GM21529 (cell line): ENCODE data around the gene VPS45.

Source experiments
- ATAC-seq: cut with Tn5 transposase; IDR thresholded peaks from one replicate; pipeline ENCODE4 v1.9.1; 2021; ENCODE audit not compliant: unreplicated experiment

VPS45 gene

DNA sequence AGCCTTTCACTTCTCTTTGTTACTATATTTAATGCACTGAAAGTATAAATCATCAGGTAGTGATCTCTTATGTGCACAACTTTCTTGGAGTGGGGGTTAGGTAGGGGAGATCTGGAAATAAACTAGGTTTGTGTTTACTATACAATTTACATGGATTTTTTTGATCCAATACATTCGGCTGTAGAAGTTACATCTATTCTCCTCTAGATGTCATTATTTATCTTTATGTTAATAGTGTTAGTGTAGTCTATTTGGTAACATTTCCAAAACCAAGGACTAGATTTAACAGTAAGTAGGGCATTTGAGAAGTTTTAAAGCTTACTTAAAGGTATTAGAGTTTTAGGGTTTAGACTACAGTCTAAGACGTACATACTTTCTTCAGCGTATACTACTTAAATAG, 5.4 kb downstream of the VPS45 start:
- ATAC-seq: no peak

GRCh38 chr1:150073516-150073915, 5.9 kb downstream of the VPS45 start:
- ATAC-seq: no peak

GRCh38 chr1:150076066-150076465, 8.5 kb downstream of the VPS45 start:
- ATAC-seq: no peak

GRCh38 chr1:150076985-150077384, 9.4 kb downstream of the VPS45 start:
- no peak for ATAC-seq

GRCh38 chr1:150080784-150081183, 13.2 kb downstream of the VPS45 start:
- no peak for ATAC-seq

DNA sequence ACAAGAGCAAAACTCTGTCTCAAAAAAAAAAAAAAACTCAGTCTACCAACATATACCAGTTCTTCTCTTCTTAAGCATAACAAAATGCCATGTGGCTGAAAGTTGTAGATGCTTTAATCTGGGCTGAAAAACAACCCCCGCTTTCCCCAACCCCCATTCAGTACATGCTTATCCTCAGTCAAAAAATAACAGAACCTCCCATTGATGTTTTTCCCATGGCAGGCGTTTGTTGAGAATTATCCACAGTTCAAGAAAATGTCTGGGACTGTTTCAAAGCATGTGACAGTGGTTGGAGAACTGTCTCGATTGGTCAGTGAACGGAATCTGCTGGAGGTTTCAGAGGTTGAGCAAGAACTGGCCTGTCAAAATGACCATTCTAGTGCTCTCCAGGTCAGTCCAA, 14.9 kb downstream of the VPS45 start:
- no peak for ATAC-seq

DNA sequence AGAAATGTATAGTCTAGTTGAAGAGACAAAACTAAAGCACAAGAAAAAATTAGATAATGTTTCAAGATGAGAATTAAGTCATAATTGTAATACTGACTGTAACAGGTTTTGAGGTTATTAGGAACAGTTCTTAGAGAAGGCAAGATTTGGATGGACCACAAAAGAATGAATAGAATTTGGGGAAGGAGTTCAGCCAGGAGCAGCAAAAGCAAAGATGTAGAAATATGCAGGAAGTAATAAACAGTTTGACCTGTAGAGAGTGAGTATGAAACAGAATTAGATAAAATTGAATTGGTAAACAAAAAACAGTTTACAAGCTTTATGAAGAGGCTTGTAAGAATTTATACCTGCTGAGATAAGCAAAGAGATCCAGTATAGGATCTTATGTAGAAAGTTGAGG, 16.3 kb downstream of the VPS45 start:
- ATAC-seq: no peak

DNA sequence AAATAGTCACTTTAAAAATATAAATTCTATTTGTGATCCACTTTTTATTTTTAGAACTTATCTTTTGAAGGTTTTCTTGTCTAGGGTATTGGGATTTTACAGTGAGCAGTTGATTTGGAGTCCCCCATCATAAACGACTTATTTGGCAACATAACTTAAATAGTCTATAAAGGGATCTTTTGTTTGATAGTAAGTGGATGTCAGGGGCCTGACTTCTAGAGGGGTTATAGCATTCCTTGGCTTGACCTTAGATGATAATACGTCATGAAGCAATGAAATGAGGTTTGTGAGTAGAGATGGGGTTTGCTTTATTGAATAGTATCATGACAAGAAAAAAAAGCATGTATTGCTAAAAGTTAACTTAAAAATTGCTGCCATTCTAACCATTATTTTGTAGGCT, 17.8 kb downstream of the VPS45 start:
- no peak for ATAC-seq

GRCh38 chr1:150087415-150087814, 19.8 kb downstream of the VPS45 start:
- ATAC-seq: no peak

DNA sequence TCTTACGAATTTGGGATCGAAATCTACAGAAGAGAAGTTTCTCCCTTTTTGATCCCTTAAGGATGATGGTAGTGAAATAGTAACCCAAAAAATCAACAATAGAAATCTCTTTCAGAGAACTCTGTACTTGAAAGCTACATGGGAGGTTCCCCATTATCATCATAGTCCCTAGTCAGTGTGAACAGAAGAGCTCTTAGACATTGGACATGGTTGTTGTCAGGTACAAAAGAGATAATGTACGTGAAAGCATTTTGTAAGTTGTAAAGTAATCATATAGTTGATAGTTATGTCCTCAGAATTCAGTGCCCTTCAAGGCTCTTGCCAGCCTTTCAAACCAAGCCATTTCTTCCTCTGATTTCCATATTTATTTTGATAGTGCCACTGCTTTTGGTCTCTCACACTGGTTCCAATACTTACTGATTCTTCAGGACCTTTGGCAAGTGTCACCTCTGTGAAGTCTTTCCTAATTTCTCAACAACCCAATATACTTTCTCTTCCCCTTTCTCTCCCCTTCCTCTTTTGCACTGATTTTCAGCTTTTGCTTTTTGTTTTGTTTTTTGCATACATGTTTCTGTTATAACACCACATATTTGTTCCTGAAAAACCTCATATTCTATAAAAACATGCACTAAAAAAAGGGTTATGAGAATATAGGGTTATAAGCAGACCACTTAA, 22.4 kb downstream of the VPS45 start:
- no peak for ATAC-seq

DNA sequence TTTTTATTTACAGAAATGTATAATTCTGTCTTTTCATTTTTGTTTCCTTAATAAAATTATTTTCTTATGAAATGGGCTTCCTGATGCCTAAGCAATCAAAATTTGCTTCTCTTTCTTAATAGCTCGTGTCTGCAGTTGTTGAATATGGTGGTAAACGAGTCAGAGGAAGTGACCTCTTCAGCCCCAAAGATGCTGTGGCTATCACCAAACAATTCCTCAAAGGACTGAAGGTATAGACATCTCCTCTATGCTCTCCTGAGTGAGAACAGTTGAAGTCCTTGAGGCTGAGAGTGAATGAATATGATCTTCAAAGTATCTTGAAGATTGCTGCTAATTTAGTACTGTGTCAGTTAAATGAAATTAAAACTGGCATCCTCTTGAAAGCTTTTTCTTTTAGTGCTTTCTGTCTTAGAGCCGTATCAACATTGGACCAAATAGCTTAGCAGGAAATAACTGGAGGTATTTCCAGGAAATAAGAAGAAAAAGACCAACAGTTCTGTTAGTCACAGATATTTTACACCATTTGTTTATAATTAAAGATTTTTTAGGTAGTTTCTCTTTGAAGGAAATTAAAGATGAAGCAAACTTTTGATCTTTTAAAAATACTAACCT, 24.7 kb downstream of the VPS45 start:
- ATAC-seq: no peak

DNA sequence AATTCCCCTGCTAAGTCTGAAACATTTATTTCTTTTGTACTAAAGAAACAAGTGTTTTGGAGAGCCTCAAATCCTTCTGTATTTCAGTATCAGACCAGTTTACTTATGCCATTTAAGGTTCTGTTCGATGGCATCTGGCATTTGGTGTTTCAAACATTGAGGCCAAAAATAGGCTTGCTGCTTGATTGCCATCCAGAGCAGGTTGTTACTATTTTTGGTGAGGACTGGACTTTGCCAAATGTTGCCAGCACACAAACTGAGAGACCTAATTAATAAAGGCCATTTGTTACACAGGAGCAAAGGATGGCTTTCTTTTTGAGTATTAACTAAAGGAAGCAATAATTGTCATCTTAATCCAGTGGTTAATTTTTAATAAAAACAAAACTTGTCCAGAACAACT, 26.2 kb downstream of the VPS45 start:
- no peak for ATAC-seq

GRCh38 chr1:150094734-150095265, 27.2 kb downstream of the VPS45 start:
- no peak for ATAC-seq

- no peak for ATAC-seq
These were observed 35.4 kb downstream of the VPS45 start for GRCh38 chr1:150102986-150103385.

GRCh38 chr1:150106341-150106740, 38.8 kb downstream of the VPS45 start:
- no peak for ATAC-seq

DNA sequence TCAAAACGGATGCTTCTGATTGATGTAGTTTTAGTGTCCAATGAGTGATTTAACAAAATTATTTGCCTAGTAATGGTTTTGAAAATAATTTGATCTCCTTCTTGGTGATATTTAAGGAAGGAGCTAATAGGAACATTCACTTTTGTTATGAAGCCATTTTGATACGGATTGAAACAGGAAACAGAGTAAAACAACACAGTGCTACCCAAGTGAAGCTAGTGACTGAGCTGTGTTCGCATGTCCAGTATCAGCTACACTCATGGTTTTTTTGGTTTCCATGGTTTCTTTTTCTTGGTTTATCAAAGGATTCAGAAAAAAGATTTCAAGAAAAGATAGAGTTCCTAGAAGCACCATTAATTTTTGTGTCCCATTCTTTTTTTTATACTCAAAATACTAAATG, 42.0 kb downstream of the VPS45 start:
- ATAC-seq: no peak

DNA sequence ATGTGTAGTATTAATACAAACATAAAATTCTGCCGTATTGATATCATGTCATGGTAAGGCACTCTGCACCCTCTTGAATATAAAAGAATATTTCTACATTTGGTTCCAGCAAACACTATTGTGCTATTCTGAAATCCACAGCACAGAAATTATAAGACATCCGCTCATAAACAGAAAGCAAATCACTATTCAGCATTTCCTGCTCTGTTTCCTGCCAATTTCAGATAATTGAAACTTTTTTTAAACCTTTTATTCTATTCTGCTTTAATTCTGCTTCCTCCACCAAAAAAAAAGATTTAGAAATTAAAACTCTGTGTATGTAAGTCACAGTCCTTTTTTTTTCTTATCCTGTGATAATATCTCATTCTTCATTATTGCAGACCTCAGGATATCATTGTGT, 42.5 kb downstream of the VPS45 start:
- no peak for ATAC-seq

DNA sequence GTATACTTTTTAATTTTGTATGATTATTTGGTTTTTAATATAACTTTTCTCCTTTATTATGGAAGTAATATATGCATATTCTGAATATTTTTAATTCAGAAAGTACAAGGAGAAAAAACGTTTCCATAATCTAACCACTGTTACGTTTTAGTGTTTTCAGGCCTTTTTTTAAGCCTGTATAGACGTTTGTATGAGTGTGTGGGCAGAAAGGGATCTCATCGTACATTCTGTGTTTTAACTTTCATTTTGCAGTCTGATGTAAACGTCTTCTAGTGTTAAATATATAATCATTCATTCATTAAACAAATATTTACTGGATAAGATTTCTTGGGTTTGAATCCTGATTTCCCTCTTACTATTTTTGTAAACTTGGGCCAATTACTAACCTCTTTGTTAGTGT, 44.1 kb downstream of the VPS45 start:
- no peak for ATAC-seq

DNA sequence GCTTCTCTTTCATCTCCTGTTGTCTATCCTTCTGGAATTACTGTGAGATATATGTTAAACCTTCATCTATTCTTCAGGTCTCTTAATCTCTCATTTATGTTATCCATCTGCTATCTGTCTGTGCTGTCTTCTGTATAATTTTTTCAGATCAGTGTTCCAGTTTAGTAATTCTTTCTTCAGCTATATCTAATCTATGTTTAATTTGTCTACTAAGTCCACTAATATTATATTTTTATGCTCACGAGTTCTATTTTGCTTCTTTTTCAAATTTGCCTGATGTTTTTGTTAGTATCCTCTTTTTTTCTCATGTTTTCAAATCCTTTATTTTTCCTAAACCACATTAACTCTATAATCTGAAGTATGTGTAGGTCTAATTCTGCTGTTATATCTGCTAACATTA, 47.5 kb downstream of the VPS45 start:
- ATAC-seq: no peak

- ATAC-seq: no peak
These were observed 51.1 kb downstream of the VPS45 start for GRCh38 chr1:150118716-150119115.

DNA sequence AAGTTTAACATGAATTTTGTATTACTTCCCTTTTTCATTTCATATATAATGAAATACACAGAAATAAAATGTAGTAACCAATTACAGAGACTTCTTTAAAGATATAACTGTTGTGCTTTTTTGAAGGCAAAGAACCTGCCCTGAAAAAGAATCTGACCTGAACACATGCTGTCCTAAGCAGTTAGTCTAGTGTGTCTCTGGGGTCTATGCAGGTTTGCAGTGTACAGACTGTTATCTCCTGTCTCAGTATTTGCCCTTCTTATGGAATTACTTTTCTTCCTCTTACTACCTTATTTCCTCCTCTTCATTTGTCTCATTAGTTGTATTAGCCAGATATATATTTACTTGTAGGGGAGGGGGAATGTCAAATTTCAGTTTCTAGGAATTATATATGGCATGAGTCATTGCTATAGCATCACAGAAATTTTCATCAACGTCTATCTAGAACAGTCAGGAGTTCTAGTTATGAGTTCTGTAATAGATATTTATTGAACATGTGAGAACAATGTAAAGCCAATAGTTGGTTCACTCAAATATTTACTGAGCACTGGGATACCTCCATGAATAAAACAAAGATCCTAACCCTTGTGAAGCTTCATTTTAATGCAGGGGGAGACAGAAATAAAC, 53.8 kb downstream of the VPS45 start:
- ATAC-seq: no peak

- no peak for ATAC-seq
These were observed 59.2 kb downstream of the VPS45 start for GRCh38 chr1:150126811-150127210.
